HG03135 (cell line): ENCODE measurements around the gene ITGB4.

ENCODE experiments used
- ATAC-seq: cut with Tn5 transposase; IDR thresholded peaks from one replicate; pipeline ENCODE4 v1.9.1; 2021; ENCODE audit warnings: mild to moderate bottlenecking, moderate library complexity; ENCODE audit not compliant: unreplicated experiment

The ITGB4 gene

GRCh38 chr17:75720656-75721462 lies at the start of gene ITGB4:
ITGB4 (plus strand) TSS chr17:75721459; CDS start chr17:75724704, 3,245 bp downstream.
- ATAC-seq: no peak

GRCh38 chr17:75672011-75672410 lies 49.2 kb upstream of the ITGB4 start:
- no peak for ATAC-seq

- no peak for ATAC-seq
These were observed 47.8 kb upstream of the ITGB4 start for GRCh38 chr17:75673487-75673886.

GRCh38 chr17:75676461-75676860 lies 44.8 kb upstream of the ITGB4 start:
- ATAC-seq: no peak

GRCh38 chr17:75679706-75680211 lies 41.5 kb upstream of the ITGB4 start:
- ATAC-seq: no peak

GRCh38 chr17:75680431-75680830 lies 40.8 kb upstream of the ITGB4 start:
- no peak for ATAC-seq

- ATAC-seq: no peak
These were observed 40.0 kb upstream of the ITGB4 start for GRCh38 chr17:75681289-75681688.

- ATAC-seq: no peak
These were observed 37.7 kb upstream of the ITGB4 start for GRCh38 chr17:75683583-75683982.

- no peak for ATAC-seq
These were observed 37.0 kb upstream of the ITGB4 start for GRCh38 chr17:75684249-75684648.

GRCh38 chr17:75684924-75685323 lies 36.3 kb upstream of the ITGB4 start:
- ATAC-seq: no peak

GRCh38 chr17:75685499-75685898 lies 35.8 kb upstream of the ITGB4 start:
- no peak for ATAC-seq

GRCh38 chr17:75688209-75688825 lies 32.9 kb upstream of the ITGB4 start:
- no peak for ATAC-seq

GRCh38 chr17:75689441-75689873 lies 31.8 kb upstream of the ITGB4 start:
- no peak for ATAC-seq

- no peak for ATAC-seq
These were observed 29.9 kb upstream of the ITGB4 start for GRCh38 chr17:75691371-75691791.

GRCh38 chr17:75691801-75692626 lies 29.2 kb upstream of the ITGB4 start:
- ATAC-seq: no peak

- no peak for ATAC-seq
These were observed 28.3 kb upstream of the ITGB4 start for GRCh38 chr17:75692976-75693375.

GRCh38 chr17:75693500-75694481 lies 27.5 kb upstream of the ITGB4 start:
- no peak for ATAC-seq

- no peak for ATAC-seq
These were observed 26.7 kb upstream of the ITGB4 start for GRCh38 chr17:75694536-75694935.

GRCh38 chr17:75695141-75695829 lies 26.0 kb upstream of the ITGB4 start:
- ATAC-seq: no peak
